Left ventricle myocardium inferior (tissue), 1 donor: ENCODE results near the gene ECM2. TPM values are rescaled to one million over a fixed set of nuclear protein-coding genes. Genes with fewer than 3 reads are reported as not detected.

Source experiments
- DNase-seq: peaks from one replicate; pipeline ENCODE4 v3.0.0-alpha.2; 2020
- H3K27ac ChIP-seq: fragments of 200-600 bp; replicated peaks from 2 replicates; pipeline ENCODE4 v1.8.0; 2021
- H3K27me3 ChIP-seq: fragments of 200-600 bp; 2 replicates; pipeline ENCODE4 v1.8.0; 2021; ENCODE audit warnings: low read depth
- H3K36me3 ChIP-seq: fragments of 200-600 bp; 2 replicates; pipeline ENCODE4 v1.8.0; 2021
- H3K4me1 ChIP-seq: fragments of 200-600 bp; 2 replicates; pipeline ENCODE4 v1.8.0; 2021
- H3K4me3 ChIP-seq: fragments of 200-600 bp; 2 replicates; pipeline ENCODE4 v1.8.0; 2021; ENCODE audit warnings: mild to moderate bottlenecking, moderate library complexity
- H3K9me3 ChIP-seq: fragments of 200-600 bp; replicated peaks from 2 replicates; pipeline ENCODE4 v1.8.0; 2021
- intact Hi-C: fragments of 100-400 bp; cut with micrococcal nuclease; formaldehyde crosslinking; loops from one replicate; pipeline ENCODE4 v1.11.0; 2022
- microRNA-seq: library from miRNA; unstranded; fragments of <30 nt; microRNA quantifications from one replicate; pipeline ENCODE4 v1.2.0, GENCODE V29; 2020
- total RNA-seq: library from RNA; stranded (reverse); fragmentation: NEBNext Ultra II Directional; extraction: Animal tissue kit (Norgen Biotek cat#: 25700); gene quantifications from one replicate; pipeline ENCODE4 v1.2.1, GENCODE V29; 2021
- TF ChIP-seq, protein P1 (sequence below): fragments of 200-600 bp; IDR thresholded peaks from 2 replicates; pipeline ENCODE4 v1.8.0; 2021; ENCODE audit warnings: antibody characterized with exemption, mild to moderate bottlenecking, borderline replicate concordance
- donor health status: DM: no; HTN: yes; CAD: no; lungs with severe emphysema.

Gene ECM2
- total RNA-seq, 1 donor from 2014 or later: 7.2 TPM

DNA sequence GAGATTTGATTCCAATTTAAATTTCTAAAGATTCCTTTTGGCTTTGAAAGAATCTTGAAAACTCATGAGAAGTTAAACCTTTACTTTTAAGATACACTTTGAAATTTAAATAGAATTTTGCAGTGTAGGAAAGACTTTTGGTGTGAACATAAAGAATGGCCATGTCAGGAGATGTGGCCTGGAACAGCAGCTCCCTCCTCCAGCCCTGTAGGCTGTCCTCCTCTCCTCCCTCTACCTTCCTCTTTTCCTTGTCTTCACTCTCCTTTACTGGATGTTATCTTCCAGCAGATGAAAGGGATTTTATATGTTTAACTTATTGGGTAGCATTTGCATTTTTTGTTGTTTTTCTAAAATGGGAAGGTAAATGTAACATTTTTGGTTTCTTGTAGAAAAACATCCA, 72.4 kb downstream of the ECM2 start:
- DNase-seq: no peak
- H3K4me1 ChIP-seq: peaks cover 22% of the 10 kb centered on the region
- H3K9me3 ChIP-seq: no peaks in the 10 kb centered on the region
- H3K27me3 ChIP-seq: no peaks in the 10 kb centered on the region
- no peak overlapping the region for H3K27ac ChIP-seq
- TF ChIP-seq, protein P1, sequence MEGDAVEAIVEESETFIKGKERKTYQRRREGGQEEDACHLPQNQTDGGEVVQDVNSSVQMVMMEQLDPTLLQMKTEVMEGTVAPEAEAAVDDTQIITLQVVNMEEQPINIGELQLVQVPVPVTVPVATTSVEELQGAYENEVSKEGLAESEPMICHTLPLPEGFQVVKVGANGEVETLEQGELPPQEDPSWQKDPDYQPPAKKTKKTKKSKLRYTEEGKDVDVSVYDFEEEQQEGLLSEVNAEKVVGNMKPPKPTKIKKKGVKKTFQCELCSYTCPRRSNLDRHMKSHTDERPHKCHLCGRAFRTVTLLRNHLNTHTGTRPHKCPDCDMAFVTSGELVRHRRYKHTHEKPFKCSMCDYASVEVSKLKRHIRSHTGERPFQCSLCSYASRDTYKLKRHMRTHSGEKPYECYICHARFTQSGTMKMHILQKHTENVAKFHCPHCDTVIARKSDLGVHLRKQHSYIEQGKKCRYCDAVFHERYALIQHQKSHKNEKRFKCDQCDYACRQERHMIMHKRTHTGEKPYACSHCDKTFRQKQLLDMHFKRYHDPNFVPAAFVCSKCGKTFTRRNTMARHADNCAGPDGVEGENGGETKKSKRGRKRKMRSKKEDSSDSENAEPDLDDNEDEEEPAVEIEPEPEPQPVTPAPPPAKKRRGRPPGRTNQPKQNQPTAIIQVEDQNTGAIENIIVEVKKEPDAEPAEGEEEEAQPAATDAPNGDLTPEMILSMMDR: no peak
- intact Hi-C loops: no loop called here
- peaks cover 4% of the 10 kb centered on the region for H3K36me3 ChIP-seq
- no peak overlapping the region for H3K4me3 ChIP-seq

GRCh38 chr9:92457576-92457975, 78.2 kb downstream of the ECM2 start:
- DNase-seq: no peak
- TF ChIP-seq, protein P1: no peak
- Histone ChIP-seq H3K36me3 (no peaks in the 10 kb centered on the region), H3K4me1 (no peaks in the 10 kb centered on the region), H3K27ac (no peak overlapping the region), H3K4me3 (no peak overlapping the region), H3K9me3 (no peaks in the 10 kb centered on the region), H3K27me3 (no peaks in the 10 kb centered on the region)
- intact Hi-C loops: no loop called here

DNA sequence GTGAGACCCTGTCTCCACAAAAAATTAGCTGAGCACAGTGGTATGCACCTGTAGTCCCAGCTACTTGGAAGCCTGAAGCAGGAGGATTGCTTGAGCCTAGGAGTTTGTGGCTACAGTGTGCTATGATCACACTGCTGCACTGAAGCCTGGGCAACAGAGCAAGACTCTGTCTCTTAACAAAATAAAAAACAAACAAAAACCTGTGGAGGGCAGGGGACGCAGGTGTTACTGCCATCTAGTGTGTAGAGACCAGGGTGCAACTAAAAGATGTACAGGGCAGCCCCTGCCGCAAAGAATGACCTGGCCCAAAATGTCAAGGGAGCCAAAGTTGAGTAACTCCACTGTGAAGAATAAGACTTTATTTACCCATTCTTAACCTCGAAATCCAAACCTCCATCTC, 80.6 kb downstream of the ECM2 start:
- no peaks in the 10 kb centered on the region for H3K4me1 ChIP-seq
- no peaks in the 10 kb centered on the region for H3K27me3 ChIP-seq
- no peak overlapping the region for H3K4me3 ChIP-seq
- TF ChIP-seq, protein P1: no peak
- no peaks in the 10 kb centered on the region for H3K36me3 ChIP-seq
- H3K9me3 ChIP-seq: no peaks in the 10 kb centered on the region
- no peak for DNase-seq
- H3K27ac ChIP-seq: no peak overlapping the region
- intact Hi-C loops: no loop called here

DNA sequence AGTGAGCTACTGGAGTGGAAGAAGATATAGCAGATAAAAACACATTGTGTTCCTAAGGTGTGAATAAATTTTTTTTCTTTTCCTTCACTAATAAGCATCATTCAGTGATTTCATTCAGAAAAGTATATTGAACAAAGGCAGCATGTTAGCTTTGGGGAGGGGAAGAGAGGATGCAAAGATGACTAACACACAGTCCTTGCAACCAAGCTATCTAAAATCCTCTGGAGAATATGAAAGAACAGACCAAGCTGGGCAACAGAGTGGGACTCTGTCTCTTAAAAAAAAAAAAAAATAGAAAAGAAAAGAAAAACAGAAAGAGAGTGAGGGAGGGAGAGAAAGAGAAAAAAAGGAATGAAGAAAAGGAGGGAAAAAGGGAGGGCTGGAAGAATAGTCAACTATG, 89.3 kb downstream of the ECM2 start:
- Histone ChIP-seq H3K9me3 (no peaks in the 10 kb centered on the region), H3K36me3 (no peaks in the 10 kb centered on the region), H3K4me1 (no peaks in the 10 kb centered on the region), H3K27ac (no peak overlapping the region), H3K4me3 (no peak overlapping the region), H3K27me3 (no peaks in the 10 kb centered on the region)
- no peak for DNase-seq
- intact Hi-C loops: no loop called here
- TF ChIP-seq, protein P1: no peak

Small RNAs within 50 kb of the gene (microRNA-seq; reads per million reads assigned to microRNA genes)
- not detected for gene MIR4670

Other genes with a start within 250 kb of the ECM2 start
- 54.2 TPM for gene IARS1, start 242.3 kb downstream of the ECM2 start, total RNA-seq
- gene NOL8, start 210.6 kb downstream of the ECM2 start, total RNA-seq: 12.7 TPM
- gene CENPP, start 210.0 kb downstream of the ECM2 start, total RNA-seq: 5.4 TPM
- gene OGN, start 131.4 kb downstream of the ECM2 start, total RNA-seq: 19.2 TPM
- gene OMD, start 111.5 kb downstream of the ECM2 start, total RNA-seq: 6.4 TPM
- 17.5 TPM for gene ASPN, start 53.5 kb downstream of the ECM2 start, total RNA-seq
- 7.3 TPM for gene IPPK, start 134.1 kb upstream of the ECM2 start, total RNA-seq
- 37.3 TPM for gene BICD2, start 228.8 kb upstream of the ECM2 start, total RNA-seq